Heart left ventricle (tissue), 16 donors: ENCODE measurements around the gene ANO5. TPM values are rescaled to one million over a fixed set of nuclear protein-coding genes. Genes with fewer than 3 reads are reported as not detected.

Experiments
- ATAC-seq, 4 donors: fragments of 200-7000 bp; cut with Tn5 transposase; one replicate each; pipeline ENCODE4 v1.9.1; 2020 to 2022; ENCODE audit warnings: moderate library complexity in 4 of 4, mild to moderate bottlenecking in 3 of 4, moderate number of reproducible peaks in 1 of 4
- DNase-seq, 5 donors: peaks; one replicate each; pipeline ENCODE4 v3.0.0-alpha.2; 2020
- H3K27ac ChIP-seq, 12 donors: fragments of 200-600 bp; sonication (generic) in 4 of 12; one replicate each; pipeline versions ENCODE4 v1.5.0 to v1.8.0; 2016 to 2022; ENCODE audit warnings: mild to moderate bottlenecking in 2 of 12
- H3K27me3 ChIP-seq, 9 donors: fragments of 200-600 bp; sonication (generic) in 2 of 9; one replicate each; pipeline versions ENCODE4 v1.5.1 to v1.8.0; 2016 to 2022; ENCODE audit warnings: mild to moderate bottlenecking in 3 of 9
- H3K36me3 ChIP-seq, 9 donors: fragments of 200-600 bp; sonication (generic) in 2 of 9; one replicate each; pipeline versions ENCODE4 v1.5.0 to v1.8.0; 2018 to 2022; ENCODE audit warnings: mild to moderate bottlenecking in 2 of 9
- H3K4me1 ChIP-seq, 12 donors: fragments of 200-600 bp; sonication (generic) in 4 of 12; one replicate each; pipeline versions ENCODE4 v1.5.0 to v1.8.0; 2016 to 2022; ENCODE audit warnings: mild to moderate bottlenecking in 3 of 12
- H3K4me3 ChIP-seq, 12 donors: fragments of 200-600 bp; sonication (generic) in 4 of 12; one replicate each; pipeline versions ENCODE4 v1.5.0 to v1.8.0; 2017 to 2022; ENCODE audit warnings: mild to moderate bottlenecking in 9 of 12, moderate library complexity in 4 of 12
- H3K9me3 ChIP-seq, 12 donors: fragments of 200-600 bp; sonication (generic) in 4 of 12; one replicate each; pipeline versions ENCODE4 v1.5.0 to v1.8.0; 2016 to 2022; ENCODE audit warnings: mild to moderate bottlenecking in 1 of 12
- POLR2A ChIP-seq, 2 donors: fragments of 450-650 bp; IDR thresholded peaks; one replicate each; pipeline ENCODE4 v1.6.1; 2017; ENCODE audit warnings: antibody characterized with exemption in 2 of 2, mild to moderate bottlenecking in 2 of 2, moderate library complexity in 2 of 2
- WGBS, 4 donors: extraction: QIAGEN DNeasy Blood & Tissue Kit in 2 of 4; methylation state at CpG; one replicate each; pipeline versions ENCODE4 v1.1.5 to v1.1.7; 2013 to 2018; 5-methylcytosine and 5-hydroxymethylcytosine counted together
- intact Hi-C, 10 donors: fragments of 100-400 bp; cut with DNase I; formaldehyde crosslinking; loops; one replicate each; pipeline versions ENCODE4 v1.11.1 to v1.14.2; 2022
- polyA plus RNA-seq, 2 donors: library from polyadenylated mRNA; stranded (reverse); fragments of 200-250 nt; gene quantifications; one replicate each; pipeline ENCODE4 v1.2.3, GENCODE V29; 2013
- total RNA-seq, 9 donors: library from RNA; depleted of rRNA in 2 of 9; stranded (reverse); fragments of >200 nt in 2 of 9; fragmentation: NEBNext Ultra II Directional in 3 of 9; extraction: Animal tissue kit (Norgen Biotek cat#: 25700) in 3 of 9; gene quantifications; one replicate each; pipeline versions ENCODE4 v1.1.0 to v1.2.4, GENCODE V29; 2016 to 2023
- TF ChIP-seq, protein P1 (sequence below), 12 donors: fragments of 200-600 bp; sonication (generic) in 4 of 12; IDR thresholded peaks; one replicate each; pipeline versions ENCODE4 v1.5.0 to v1.8.0; 2018 to 2022; ENCODE audit warnings: antibody characterized with exemption in 12 of 12, mild to moderate bottlenecking in 5 of 12
- donor health status: ischemic (EF 13 %, LVEDD 7.1; RV severe dilation, severe dysfunction).
- donor health status: healthy with polysubstance abuse.
- donor health status: DM: no; HTN: yes; CAD: no.
- donor health status: DM: no; HTN: no; CAD: no.
- donor health status: ischemic (EF 25% LVEDD 6.9; RV normal size, moderate dysfunction).
- donor health status: ischemic (EF 25% LVEDD 5.7; RV mildly dilated, moderate dysfunction).
- donor health status: healthy.
- donor health status: DM: yes; HTN: yes; CAD: no.
- donor health status: ischemic (EF 35%, LVEDD 5.7; RV mildly dilated, moderate dysfunction).
- donor health status: nonischemic (EF 11% LVEDD 7.7; RV severe dilation, severe dysfunction).
- donor health status: DM: yes; HTN: yes; CAD: no.
- donor health status: PGD.
- donor health status: ischemic (EF 29% LVEDD 5.4; RV normal size, mild dysfunction).
- donor health status: nonischemic (EF 23%, LVEDD 6.1; RV moderate dilation, normal function).

ANO5 gene
- total and polyA plus RNA-seq, 11 donors: 9.6 to 86.8 (median 54.5) TPM

DNA sequence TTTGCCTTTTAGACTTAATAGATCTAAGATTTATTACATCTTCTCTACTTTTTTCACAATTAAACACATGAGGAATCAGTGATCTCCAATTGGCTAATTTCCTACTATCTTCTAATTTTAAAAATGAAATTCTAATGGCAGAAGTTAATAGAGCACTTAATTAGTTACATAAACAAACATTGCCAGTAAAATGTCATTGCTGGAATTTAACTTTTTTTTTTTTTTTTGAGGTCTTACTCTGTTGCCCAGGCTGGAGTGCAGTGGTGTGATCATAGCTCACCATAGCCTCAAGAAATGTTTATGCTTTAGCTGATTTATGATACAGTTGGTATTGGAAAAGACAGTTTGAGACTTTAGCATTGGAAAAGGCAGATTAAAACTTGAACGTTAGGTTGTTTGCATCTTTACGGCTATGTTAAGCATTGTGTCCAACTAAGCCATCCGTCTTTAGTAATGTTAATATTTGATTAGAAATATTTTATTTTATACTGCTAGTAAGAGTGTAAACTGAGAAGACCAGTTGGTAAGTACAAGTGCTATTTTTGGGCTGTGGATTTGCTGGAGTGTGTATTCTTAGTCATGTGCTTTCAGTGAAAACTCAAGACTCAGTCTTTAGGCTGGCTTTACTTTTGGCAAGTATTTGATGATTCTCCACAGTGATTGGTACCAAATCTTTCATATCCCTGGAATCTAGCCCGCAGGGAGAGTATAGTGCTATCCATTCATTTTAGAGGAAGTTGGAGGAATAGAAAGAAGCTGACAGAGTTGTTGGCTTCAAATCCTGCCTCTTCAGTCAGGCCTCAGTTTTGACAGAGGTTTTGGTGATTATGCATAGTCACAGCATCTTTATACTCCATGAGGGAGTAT, 4.5 kb downstream of the ANO5 start:
- H3K9me3 ChIP-seq: no peaks in the 10 kb centered on the region
- peak overlapping the region in 1 of 12 donors; percentile 18 for H3K4me3 ChIP-seq
- H3K36me3 ChIP-seq: no peaks in the 10 kb centered on the region
- H3K27me3 ChIP-seq: peaks cover 0 to 6% (median 0%) of the 10 kb centered on the region in 9 donors
- no peak for ATAC-seq
- TF ChIP-seq, protein P1, sequence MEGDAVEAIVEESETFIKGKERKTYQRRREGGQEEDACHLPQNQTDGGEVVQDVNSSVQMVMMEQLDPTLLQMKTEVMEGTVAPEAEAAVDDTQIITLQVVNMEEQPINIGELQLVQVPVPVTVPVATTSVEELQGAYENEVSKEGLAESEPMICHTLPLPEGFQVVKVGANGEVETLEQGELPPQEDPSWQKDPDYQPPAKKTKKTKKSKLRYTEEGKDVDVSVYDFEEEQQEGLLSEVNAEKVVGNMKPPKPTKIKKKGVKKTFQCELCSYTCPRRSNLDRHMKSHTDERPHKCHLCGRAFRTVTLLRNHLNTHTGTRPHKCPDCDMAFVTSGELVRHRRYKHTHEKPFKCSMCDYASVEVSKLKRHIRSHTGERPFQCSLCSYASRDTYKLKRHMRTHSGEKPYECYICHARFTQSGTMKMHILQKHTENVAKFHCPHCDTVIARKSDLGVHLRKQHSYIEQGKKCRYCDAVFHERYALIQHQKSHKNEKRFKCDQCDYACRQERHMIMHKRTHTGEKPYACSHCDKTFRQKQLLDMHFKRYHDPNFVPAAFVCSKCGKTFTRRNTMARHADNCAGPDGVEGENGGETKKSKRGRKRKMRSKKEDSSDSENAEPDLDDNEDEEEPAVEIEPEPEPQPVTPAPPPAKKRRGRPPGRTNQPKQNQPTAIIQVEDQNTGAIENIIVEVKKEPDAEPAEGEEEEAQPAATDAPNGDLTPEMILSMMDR (IDR thresholded peaks at IDR 0.05): no peak
- no peak for TF ChIP-seq POLR2A (IDR thresholded peaks at IDR 0.05)
- no peak for DNase-seq
- H3K27ac ChIP-seq: peak overlapping the region in 9 of 12 donors; percentile 3 to 53 (median 35)
- intact Hi-C loops: loop anchor here in 1 of 10 donors (10.0 kb wide), 1 partner anchor 47 kb away; no protein-coding TSS in a partner anchor
- peaks cover 0 to 37% (median 5%) of the 10 kb centered on the region in 12 donors for H3K4me1 ChIP-seq
- 52 to 66% (median 61%) methylated on average over 4 of the region's 4 CpGs for WGBS, 4 donors

GRCh38 chr11:22199243-22199642, 6.4 kb downstream of the ANO5 start:
- DNase-seq (no peak), ATAC-seq (no peak)
- Histone ChIP-seq H3K27me3 (no peaks in the 10 kb centered on the region), H3K9me3 (no peaks in the 10 kb centered on the region), H3K27ac (peak overlapping the region in 1 of 12 donors; percentile 32), H3K4me3 (no peak overlapping the region), H3K4me1 (peaks cover 0 to 24% (median 4%) of the 10 kb centered on the region in 12 donors), H3K36me3 (no peaks in the 10 kb centered on the region)
- TF ChIP-seq, protein P1 (IDR thresholded peaks at IDR 0.05): no peak
- TF ChIP-seq POLR2A (IDR thresholded peaks at IDR 0.05): no peak
- intact Hi-C loops: loop anchor here in 1 of 10 donors (10.0 kb wide), 1 partner anchor 46 kb away; no protein-coding TSS in a partner anchor

DNA sequence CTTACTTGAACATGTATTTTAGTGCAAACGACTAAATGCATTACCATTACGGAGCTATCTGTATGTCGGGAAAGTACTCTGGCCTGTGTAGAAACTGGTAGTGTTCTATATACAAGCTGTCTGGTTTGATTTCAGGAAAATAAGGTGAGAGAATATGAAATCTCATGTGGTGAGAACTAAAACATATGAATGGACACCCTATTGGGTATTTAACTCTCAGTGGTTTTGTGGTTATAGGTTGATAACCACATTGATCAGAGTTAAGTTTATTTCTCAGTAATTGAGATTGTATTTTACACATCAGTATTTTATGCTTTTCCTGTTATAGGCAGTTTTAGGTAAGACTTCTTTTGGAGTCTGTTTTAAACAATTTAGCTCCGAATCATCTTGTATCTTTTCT, 10.4 kb downstream of the ANO5 start:
- Histone ChIP-seq H3K36me3 (no peaks in the 10 kb centered on the region), H3K4me1 (peaks cover 0 to 26% (median 0%) of the 10 kb centered on the region in 12 donors), H3K27me3 (no peaks in the 10 kb centered on the region), H3K27ac (no peak overlapping the region), H3K9me3 (no peaks in the 10 kb centered on the region), H3K4me3 (no peak overlapping the region)
- ATAC-seq (no peak), DNase-seq (no peak)
- intact Hi-C loops: no loop called here
- WGBS, 4 donors: 83 to 91% (median 90%) methylated on average over 4 of the region's 4 CpGs
- TF ChIP-seq POLR2A (IDR thresholded peaks at IDR 0.05): no peak
- TF ChIP-seq, protein P1 (IDR thresholded peaks at IDR 0.05): no peak

DNA sequence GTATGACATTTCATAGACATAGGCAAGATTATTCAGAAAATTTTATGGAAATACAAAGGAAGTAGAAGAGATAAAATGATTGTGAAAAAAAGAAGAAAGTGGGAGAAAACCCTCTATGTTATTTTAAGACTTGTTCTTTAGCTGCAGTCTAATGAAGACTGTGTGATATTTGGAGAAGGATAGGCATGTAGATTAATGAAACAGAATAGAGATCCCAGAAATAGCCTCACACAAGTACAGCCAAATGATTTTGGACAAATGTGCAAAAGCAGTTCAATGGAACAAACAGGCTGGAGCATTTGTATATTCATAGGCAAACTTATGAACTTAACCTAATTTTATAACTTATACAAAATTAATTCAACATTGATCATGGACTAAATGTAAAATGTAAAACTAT, 14.3 kb downstream of the ANO5 start:
- Histone ChIP-seq H3K4me3 (peak overlapping the region in 2 of 12 donors; percentile 4 to 14), H3K27me3 (no peaks in the 10 kb centered on the region), H3K4me1 (peaks cover 0 to 34% (median 2%) of the 10 kb centered on the region in 12 donors), H3K36me3 (no peaks in the 10 kb centered on the region), H3K27ac (peak overlapping the region in 8 of 12 donors; percentile 10 to 78 (median 58)), H3K9me3 (no peaks in the 10 kb centered on the region)
- intact Hi-C loops: no loop called here
- TF ChIP-seq, protein P1 (IDR thresholded peaks at IDR 0.05): no peak
- TF ChIP-seq POLR2A (IDR thresholded peaks at IDR 0.05): no peak
- ATAC-seq (peak; percentile 62 to 79 (median 70)), DNase-seq (no peak)
